ENCODE data around the gene TAF8.

TAF8 gene

DNA sequence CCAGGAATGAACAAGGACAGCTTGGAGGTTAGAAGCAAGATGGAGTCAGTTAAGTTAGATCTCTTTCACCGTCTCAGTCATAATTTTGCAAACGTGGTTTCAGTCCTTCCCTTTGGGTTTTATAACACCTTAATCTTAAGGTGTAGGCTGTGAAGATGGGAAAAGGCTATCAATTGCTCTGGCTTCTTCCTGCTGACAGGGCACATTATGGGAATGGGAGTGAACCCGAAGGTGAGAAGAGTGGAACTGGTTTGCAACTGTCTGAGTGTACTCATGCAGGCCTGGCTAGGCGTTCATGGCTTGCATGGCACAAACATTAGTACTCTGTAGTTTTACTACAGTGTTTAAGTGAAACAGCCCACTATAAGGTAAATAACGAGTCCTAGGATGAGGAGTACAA is 9.4 kb downstream of the TAF8 start:
- TF ChIP-seq, protein P1, sequence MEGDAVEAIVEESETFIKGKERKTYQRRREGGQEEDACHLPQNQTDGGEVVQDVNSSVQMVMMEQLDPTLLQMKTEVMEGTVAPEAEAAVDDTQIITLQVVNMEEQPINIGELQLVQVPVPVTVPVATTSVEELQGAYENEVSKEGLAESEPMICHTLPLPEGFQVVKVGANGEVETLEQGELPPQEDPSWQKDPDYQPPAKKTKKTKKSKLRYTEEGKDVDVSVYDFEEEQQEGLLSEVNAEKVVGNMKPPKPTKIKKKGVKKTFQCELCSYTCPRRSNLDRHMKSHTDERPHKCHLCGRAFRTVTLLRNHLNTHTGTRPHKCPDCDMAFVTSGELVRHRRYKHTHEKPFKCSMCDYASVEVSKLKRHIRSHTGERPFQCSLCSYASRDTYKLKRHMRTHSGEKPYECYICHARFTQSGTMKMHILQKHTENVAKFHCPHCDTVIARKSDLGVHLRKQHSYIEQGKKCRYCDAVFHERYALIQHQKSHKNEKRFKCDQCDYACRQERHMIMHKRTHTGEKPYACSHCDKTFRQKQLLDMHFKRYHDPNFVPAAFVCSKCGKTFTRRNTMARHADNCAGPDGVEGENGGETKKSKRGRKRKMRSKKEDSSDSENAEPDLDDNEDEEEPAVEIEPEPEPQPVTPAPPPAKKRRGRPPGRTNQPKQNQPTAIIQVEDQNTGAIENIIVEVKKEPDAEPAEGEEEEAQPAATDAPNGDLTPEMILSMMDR (IDR thresholded peaks at IDR 0.05; ENCODE audit: insufficient read depth, low read length, poor library complexity, severe bottlenecking), result no peak
- Histone ChIP-seq H3K36me3 (ENCODE audit: control insufficient read depth, insufficient read depth, low read length) (peaks cover 19% of the 10 kb centered on the region), H3K4me3 (replicated peaks; ENCODE audit: low read depth, low read length) (no peak overlapping the region), H3K27me3 (replicated peaks; ENCODE audit: control insufficient read depth, insufficient read depth, low read length) (no peaks in the 10 kb centered on the region)
- DNase-seq (ENCODE audit: extremely low read depth, insufficient read length), result no peak

DNA sequence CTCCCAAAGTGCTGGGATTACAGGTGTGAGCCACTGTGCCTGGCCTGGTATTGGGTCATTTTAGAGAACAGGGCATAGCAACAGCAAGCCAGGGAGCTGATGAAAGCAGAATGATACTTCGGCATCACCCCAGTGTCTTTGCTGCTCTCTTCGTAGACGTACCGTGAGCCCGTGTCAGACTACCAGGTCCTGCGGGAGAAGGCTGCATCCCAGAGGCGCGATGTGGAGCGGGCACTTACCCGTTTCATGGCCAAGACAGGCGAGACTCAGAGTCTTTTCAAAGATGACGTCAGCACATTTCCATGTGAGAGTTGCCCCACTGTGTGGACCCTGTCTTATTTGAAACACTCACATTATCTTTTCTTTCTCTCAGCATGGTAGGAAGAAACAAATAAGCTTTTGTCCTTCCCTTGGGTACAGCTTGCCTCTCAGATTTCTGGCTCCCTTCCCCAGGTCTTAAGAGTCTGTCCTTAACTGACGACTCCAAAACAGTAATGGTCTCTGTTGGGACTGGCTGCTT is 15.9 kb downstream of the TAF8 start:
- DNase-seq (ENCODE audit: extremely low read depth, insufficient read length), result no peak
- TF ChIP-seq, protein P1 (IDR thresholded peaks at IDR 0.05; ENCODE audit: insufficient read depth, low read length, poor library complexity, severe bottlenecking), result no peak
- Histone ChIP-seq H3K36me3 (ENCODE audit: control insufficient read depth, insufficient read depth, low read length) (peaks cover 29% of the 10 kb centered on the region), H3K4me3 (replicated peaks; ENCODE audit: low read depth, low read length) (no peak overlapping the region), H3K27me3 (replicated peaks; ENCODE audit: control insufficient read depth, insufficient read depth, low read length) (no peaks in the 10 kb centered on the region)

DNA sequence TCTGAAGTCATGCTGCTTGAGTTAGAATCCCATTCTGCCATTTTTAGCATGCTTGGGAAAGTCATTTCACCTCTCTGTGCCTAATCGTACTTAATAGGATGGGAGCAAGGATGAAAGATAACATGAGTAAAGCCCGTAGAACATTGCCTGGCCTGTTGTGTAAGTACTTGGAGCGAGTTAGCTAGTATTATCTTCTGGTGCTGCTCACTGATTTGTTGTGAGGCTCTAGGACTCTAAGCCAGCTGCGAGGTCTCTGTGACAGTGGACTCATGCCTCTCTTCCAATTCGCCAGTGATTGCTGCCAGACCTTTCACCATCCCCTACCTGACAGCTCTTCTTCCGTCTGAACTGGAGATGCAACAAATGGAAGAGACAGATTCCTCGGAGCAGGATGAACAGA is 17.8 kb downstream of the TAF8 start:
- H3K36me3 ChIP-seq (ENCODE audit: control insufficient read depth, insufficient read depth, low read length), result peaks cover 30% of the 10 kb centered on the region
- DNase-seq (ENCODE audit: extremely low read depth, insufficient read length), result no peak
- no peaks in the 10 kb centered on the region for H3K27me3 ChIP-seq (replicated peaks; ENCODE audit: control insufficient read depth, insufficient read depth, low read length)
- TF ChIP-seq, protein P1 (IDR thresholded peaks at IDR 0.05; ENCODE audit: insufficient read depth, low read length, poor library complexity, severe bottlenecking), result no peak
- H3K4me3 ChIP-seq (replicated peaks; ENCODE audit: low read depth, low read length), result no peak overlapping the region

DNA sequence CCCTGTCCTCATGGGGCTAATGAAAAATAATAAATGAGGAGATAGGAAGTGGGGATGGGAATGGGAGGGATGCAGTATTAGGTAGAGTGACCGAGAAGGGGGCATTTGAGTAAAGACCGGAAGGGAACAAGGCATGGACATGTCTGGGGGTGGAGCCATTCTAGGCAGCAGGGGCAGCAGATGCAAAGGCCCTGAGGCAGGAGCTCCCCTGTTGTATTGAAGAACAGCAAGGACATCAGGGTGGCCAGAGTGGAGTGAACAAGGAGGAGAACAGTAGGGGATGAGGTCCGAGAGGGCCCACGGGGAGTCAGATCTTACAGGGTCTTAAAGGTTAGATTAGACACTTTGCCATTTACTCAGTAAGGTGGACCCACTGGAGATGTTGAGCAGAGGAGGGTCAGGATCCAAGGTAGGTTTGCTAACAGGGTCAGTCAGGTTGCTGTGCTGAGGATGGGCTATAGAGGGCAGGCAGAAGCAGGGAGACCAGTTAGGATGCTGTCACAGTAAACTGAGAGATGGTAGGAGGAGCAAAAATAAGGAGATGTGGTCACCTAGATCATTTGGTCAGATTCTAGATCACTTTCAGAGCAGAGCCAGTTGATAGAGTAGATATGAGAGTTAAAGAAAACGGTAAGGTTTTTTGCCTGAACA is 18.7 kb downstream of the TAF8 start:
- Histone ChIP-seq H3K27me3 (replicated peaks; ENCODE audit: control insufficient read depth, insufficient read depth, low read length) (no peaks in the 10 kb centered on the region), H3K4me3 (replicated peaks; ENCODE audit: low read depth, low read length) (no peak overlapping the region), H3K36me3 (ENCODE audit: control insufficient read depth, insufficient read depth, low read length) (peaks cover 33% of the 10 kb centered on the region)
- DNase-seq (ENCODE audit: extremely low read depth, insufficient read length), result no peak
- TF ChIP-seq, protein P1 (IDR thresholded peaks at IDR 0.05; ENCODE audit: insufficient read depth, low read length, poor library complexity, severe bottlenecking), result no peak

DNA sequence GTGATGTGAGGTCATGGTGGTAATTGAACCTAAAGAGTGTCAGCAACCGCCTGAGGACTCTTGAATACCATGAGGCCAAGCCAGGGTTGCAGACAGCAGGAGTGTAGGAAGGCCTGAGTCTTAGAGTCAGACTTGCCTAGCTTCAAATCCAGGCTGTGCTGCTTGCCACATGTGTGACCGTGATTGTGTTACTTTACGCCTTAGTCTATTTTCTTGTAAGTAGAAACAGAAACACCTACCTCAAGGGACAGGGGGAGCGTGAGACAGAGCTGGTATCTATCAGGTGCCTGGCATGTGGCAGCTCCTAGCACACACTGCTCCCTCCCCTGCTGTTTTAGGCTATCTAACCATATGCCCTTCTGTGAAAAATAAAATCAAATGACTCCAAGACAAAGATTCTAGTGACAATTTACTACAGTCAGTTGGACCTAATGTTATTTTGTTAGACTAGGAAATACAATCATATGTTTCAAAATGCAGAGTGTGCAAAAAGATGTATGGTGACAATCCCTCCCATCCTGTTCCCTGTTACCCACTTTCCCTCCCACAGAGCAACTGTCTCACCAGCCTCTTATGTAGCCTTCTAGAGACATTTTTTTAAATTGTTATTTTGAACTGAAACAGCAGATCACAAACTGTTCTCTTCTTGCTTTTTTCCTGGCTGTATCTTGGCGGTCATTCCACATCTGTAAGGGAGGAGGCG is 21.7 kb downstream of the TAF8 start:
- Histone ChIP-seq H3K27me3 (replicated peaks; ENCODE audit: control insufficient read depth, insufficient read depth, low read length) (no peaks in the 10 kb centered on the region), H3K4me3 (replicated peaks; ENCODE audit: low read depth, low read length) (no peak overlapping the region), H3K36me3 (ENCODE audit: control insufficient read depth, insufficient read depth, low read length) (peaks cover 29% of the 10 kb centered on the region)
- TF ChIP-seq, protein P1 (IDR thresholded peaks at IDR 0.05; ENCODE audit: insufficient read depth, low read length, poor library complexity, severe bottlenecking), result no peak
- DNase-seq (ENCODE audit: extremely low read depth, insufficient read length), result no peak
